Astrocyte of the spinal cord (primary cell): Measurements from ENCODE around the gene ADRA2C.

Experiments
- DNase-seq: peaks from one replicate; pipeline ENCODE4 v3.0.0; 2011; ENCODE audit warnings: low read depth, low spot score
- H3K4me3 ChIP-seq: 2 replicates; pipeline ENCODE4 v1.5.1; 2011; ENCODE audit warnings: low read depth, mild to moderate bottlenecking, low read length, moderate library complexity
- CTCF ChIP-seq: IDR thresholded peaks from 2 replicates; pipeline ENCODE4 v1.5.1; 2012; ENCODE audit warnings: low read depth, mild to moderate bottlenecking, low read length, inconsistent platforms
- in situ Hi-C: cut with HindIII; loops from 2 replicates; pipeline ENCODE4 v1.10.0; 2017; ENCODE audit warnings: low sequenced_read_pairs

Gene ADRA2C

DNA sequence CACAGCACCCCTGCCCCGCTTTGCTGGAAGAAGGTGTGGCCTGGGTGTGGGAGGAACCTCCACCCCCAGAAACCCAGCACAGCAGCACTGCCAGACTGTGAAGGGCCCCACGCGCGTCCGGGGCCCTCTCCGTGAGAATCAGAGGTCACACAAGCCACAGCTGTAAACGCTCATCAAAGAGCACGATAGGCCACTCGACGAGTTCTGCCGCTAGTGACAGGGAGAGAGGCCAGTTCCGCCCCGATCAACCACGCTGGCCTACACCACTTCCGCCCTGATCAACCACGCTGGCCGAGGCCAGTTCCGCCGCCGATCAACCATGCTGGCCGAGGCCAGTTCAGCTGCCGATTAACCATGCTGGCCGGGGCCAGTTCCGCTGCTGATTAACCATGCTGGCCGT, 25.9 kb upstream of the ADRA2C start:
- DNase-seq = no peak
- no peak for TF ChIP-seq CTCF
- in situ Hi-C loops = no loop called here

GRCh38 chr4:3741217-3742011, 24.8 kb upstream of the ADRA2C start:
- H3K4me3 ChIP-seq = no peak overlapping the region
- in situ Hi-C loops = no loop called here
- DNase-seq = no peak
- TF ChIP-seq CTCF = no peak

More for the DNA sequence above, 25.9 kb upstream of the ADRA2C start:
- no peak overlapping the region for H3K4me3 ChIP-seq

DNA sequence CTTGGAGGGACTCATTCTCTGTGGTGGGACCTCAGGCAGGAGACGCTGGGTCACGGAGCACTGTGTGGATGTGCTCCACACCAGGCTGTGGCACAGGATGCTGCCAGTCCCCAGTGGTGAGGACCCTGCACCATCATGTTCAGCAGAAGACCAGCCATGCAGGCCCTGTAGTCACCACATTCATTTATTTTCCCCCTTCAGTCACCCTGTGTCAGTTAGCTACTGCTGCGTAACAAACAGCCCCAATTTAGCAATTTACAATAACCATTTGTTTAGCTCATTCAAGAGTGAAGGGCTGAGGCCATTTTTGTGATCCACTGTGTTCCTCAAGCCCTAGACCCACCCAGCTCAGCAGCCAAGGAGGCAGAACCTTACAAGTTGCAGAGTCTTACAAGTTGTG, 23.6 kb upstream of the ADRA2C start:
- in situ Hi-C loops = no loop called here
- H3K4me3 ChIP-seq = no peak overlapping the region
- TF ChIP-seq CTCF = no peak
- no peak for DNase-seq

- in situ Hi-C loops = no loop called here
- DNase-seq = no peak
- TF ChIP-seq CTCF = no peak
- H3K4me3 ChIP-seq = no peak overlapping the region
Observed at GRCh38 chr4:3744232-3744631, 22.0 kb upstream of the ADRA2C start.

GRCh38 chr4:3744901-3745300, 21.3 kb upstream of the ADRA2C start:
- in situ Hi-C loops = no loop called here
- no peak overlapping the region for H3K4me3 ChIP-seq
- no peak for DNase-seq
- TF ChIP-seq CTCF = no peak

GRCh38 chr4:3745886-3746656, 20.1 kb upstream of the ADRA2C start:
- peak; percentile 9 for DNase-seq
- in situ Hi-C loops = no loop called here
- TF ChIP-seq CTCF = no peak

More at GRCh38 chr4:3745886-3746656, 20.1 kb upstream of the ADRA2C start:
- no peak overlapping the region for H3K4me3 ChIP-seq
